ENCODE measurements around the gene ZBED2. TPM values are rescaled to one million over a fixed set of nuclear protein-coding genes. Genes with fewer than 3 reads are reported as not detected.
"Not testable (repeated sequence)": the region's sequence is repeated elsewhere in the genome, so short reads cannot be mapped to it uniquely, and the experiment has no call there.

The ZBED2 gene
- not detected for total RNA-seq

GRCh38 chr3:111595232-111595631 lies at the start of gene ZBED2:
ZBED2 (minus strand) TSS chr3:111595346; CDS start chr3:111594201, 1,145 bp downstream.
- H3K4me3 ChIP-seq (ENCODE audit: low read length), result no peak within 1 kb of the TSS
- peaks cover 14% of the 10 kb centered on the region for H3K4me1 ChIP-seq (ENCODE audit: insufficient read depth, low read length)
- H3K27me3 ChIP-seq (ENCODE audit: insufficient read depth, low read length), result no peaks in the 10 kb centered on the region
- H3K9me3 ChIP-seq (ENCODE audit: low read depth, low read length), result no peaks in the 10 kb centered on the region

- Histone ChIP-seq H3K4me3 (ENCODE audit: low read length) (no peak overlapping the region), H3K9me3 (ENCODE audit: low read depth, low read length) (no peaks in the 10 kb centered on the region), H3K4me1 (ENCODE audit: insufficient read depth, low read length) (no peaks in the 10 kb centered on the region), H3K27me3 (ENCODE audit: insufficient read depth, low read length) (no peaks in the 10 kb centered on the region)
Measured at GRCh38 chr3:111639316-111639715, 44.2 kb upstream of the ZBED2 start.

GRCh38 chr3:111636366-111636885 lies 41.3 kb upstream of the ZBED2 start:
- H3K4me3 ChIP-seq (ENCODE audit: low read length), result no peak overlapping the region
- no peaks in the 10 kb centered on the region for H3K9me3 ChIP-seq (ENCODE audit: low read depth, low read length)
- no peaks in the 10 kb centered on the region for H3K27me3 ChIP-seq (ENCODE audit: insufficient read depth, low read length)
- H3K4me1 ChIP-seq (ENCODE audit: insufficient read depth, low read length), result no peaks in the 10 kb centered on the region

- Histone ChIP-seq H3K27me3 (ENCODE audit: insufficient read depth, low read length) (no peaks in the 10 kb centered on the region), H3K9me3 (ENCODE audit: low read depth, low read length) (no peaks in the 10 kb centered on the region), H3K4me1 (ENCODE audit: insufficient read depth, low read length) (no peaks in the 10 kb centered on the region), H3K4me3 (ENCODE audit: low read length) (no peak overlapping the region)
Measured at GRCh38 chr3:111635403-111635802, 40.3 kb upstream of the ZBED2 start.

- H3K4me1 ChIP-seq (ENCODE audit: insufficient read depth, low read length); H3K27me3 ChIP-seq (ENCODE audit: insufficient read depth, low read length): not testable (repeated sequence)
Measured at GRCh38 chr3:111630638-111631037, 35.5 kb upstream of the ZBED2 start.

GRCh38 chr3:111629018-111629417 lies 33.9 kb upstream of the ZBED2 start:
- peaks cover 16% of the 10 kb centered on the region for H3K9me3 ChIP-seq (ENCODE audit: low read depth, low read length)
- not testable (repeated sequence) for H3K27me3 ChIP-seq (ENCODE audit: insufficient read depth, low read length); H3K4me3 ChIP-seq (ENCODE audit: low read length); H3K4me1 ChIP-seq (ENCODE audit: insufficient read depth, low read length)

More at GRCh38 chr3:111630638-111631037, 35.5 kb upstream of the ZBED2 start:
- H3K9me3 ChIP-seq (ENCODE audit: low read depth, low read length), result peaks cover 16% of the 10 kb centered on the region
- not testable (repeated sequence) for H3K4me3 ChIP-seq (ENCODE audit: low read length)

GRCh38 chr3:111627092-111627491 lies 31.9 kb upstream of the ZBED2 start:
- Histone ChIP-seq H3K9me3 (ENCODE audit: low read depth, low read length) (peaks cover 16% of the 10 kb centered on the region), H3K27me3 (ENCODE audit: insufficient read depth, low read length) (no peaks in the 10 kb centered on the region)

GRCh38 chr3:111621535-111621934 lies 26.4 kb upstream of the ZBED2 start:
- H3K27me3 ChIP-seq (ENCODE audit: insufficient read depth, low read length), result no peaks in the 10 kb centered on the region
- no peaks in the 10 kb centered on the region for H3K9me3 ChIP-seq (ENCODE audit: low read depth, low read length)
- no peak overlapping the region for H3K4me3 ChIP-seq (ENCODE audit: low read length)
- H3K4me1 ChIP-seq (ENCODE audit: insufficient read depth, low read length), result peaks cover 9% of the 10 kb centered on the region

More at GRCh38 chr3:111627092-111627491, 31.9 kb upstream of the ZBED2 start:
- no peaks in the 10 kb centered on the region for H3K4me1 ChIP-seq (ENCODE audit: insufficient read depth, low read length)
- no peak overlapping the region for H3K4me3 ChIP-seq (ENCODE audit: low read length)

GRCh38 chr3:111619833-111620232 lies 24.7 kb upstream of the ZBED2 start:
- no peak overlapping the region for H3K4me3 ChIP-seq (ENCODE audit: low read length)
- H3K9me3 ChIP-seq (ENCODE audit: low read depth, low read length), result no peaks in the 10 kb centered on the region
- H3K4me1 ChIP-seq (ENCODE audit: insufficient read depth, low read length), result peaks cover 18% of the 10 kb centered on the region
- no peaks in the 10 kb centered on the region for H3K27me3 ChIP-seq (ENCODE audit: insufficient read depth, low read length)

- Histone ChIP-seq H3K9me3 (ENCODE audit: low read depth, low read length) (no peaks in the 10 kb centered on the region), H3K27me3 (ENCODE audit: insufficient read depth, low read length) (no peaks in the 10 kb centered on the region), H3K4me3 (ENCODE audit: low read length) (no peak overlapping the region), H3K4me1 (ENCODE audit: insufficient read depth, low read length) (peaks cover 18% of the 10 kb centered on the region)
Measured at GRCh38 chr3:111618945-111619344, 23.8 kb upstream of the ZBED2 start.

GRCh38 chr3:111617912-111618601 lies 22.9 kb upstream of the ZBED2 start:
- H3K27me3 ChIP-seq (ENCODE audit: insufficient read depth, low read length), result no peaks in the 10 kb centered on the region
- peaks cover 18% of the 10 kb centered on the region for H3K4me1 ChIP-seq (ENCODE audit: insufficient read depth, low read length)
- H3K9me3 ChIP-seq (ENCODE audit: low read depth, low read length), result no peaks in the 10 kb centered on the region

GRCh38 chr3:111617406-111617805 lies 22.3 kb upstream of the ZBED2 start:
- Histone ChIP-seq H3K4me3 (ENCODE audit: low read length) (no peak overlapping the region), H3K4me1 (ENCODE audit: insufficient read depth, low read length) (peaks cover 18% of the 10 kb centered on the region), H3K27me3 (ENCODE audit: insufficient read depth, low read length) (no peaks in the 10 kb centered on the region), H3K9me3 (ENCODE audit: low read depth, low read length) (no peaks in the 10 kb centered on the region)

More at GRCh38 chr3:111617912-111618601, 22.9 kb upstream of the ZBED2 start:
- H3K4me3 ChIP-seq (ENCODE audit: low read length), result no peak overlapping the region

GRCh38 chr3:111616417-111617105 lies 21.4 kb upstream of the ZBED2 start:
- no peaks in the 10 kb centered on the region for H3K9me3 ChIP-seq (ENCODE audit: low read depth, low read length)

GRCh38 chr3:111615880-111616279 lies 20.7 kb upstream of the ZBED2 start:
- Histone ChIP-seq H3K4me3 (ENCODE audit: low read length) (no peak overlapping the region), H3K27me3 (ENCODE audit: insufficient read depth, low read length) (no peaks in the 10 kb centered on the region), H3K4me1 (ENCODE audit: insufficient read depth, low read length) (peaks cover 22% of the 10 kb centered on the region), H3K9me3 (ENCODE audit: low read depth, low read length) (no peaks in the 10 kb centered on the region)

More at GRCh38 chr3:111616417-111617105, 21.4 kb upstream of the ZBED2 start:
- H3K4me1 ChIP-seq (ENCODE audit: insufficient read depth, low read length), result peaks cover 18% of the 10 kb centered on the region
- H3K4me3 ChIP-seq (ENCODE audit: low read length), result no peak overlapping the region
- no peaks in the 10 kb centered on the region for H3K27me3 ChIP-seq (ENCODE audit: insufficient read depth, low read length)

GRCh38 chr3:111613294-111613693 lies 18.1 kb upstream of the ZBED2 start:
- no peaks in the 10 kb centered on the region for H3K27me3 ChIP-seq (ENCODE audit: insufficient read depth, low read length)
- H3K4me3 ChIP-seq (ENCODE audit: low read length), result no peak overlapping the region
- no peaks in the 10 kb centered on the region for H3K9me3 ChIP-seq (ENCODE audit: low read depth, low read length)
- peaks cover 36% of the 10 kb centered on the region for H3K4me1 ChIP-seq (ENCODE audit: insufficient read depth, low read length)

Data from mononuclear cell (primary cell).